GM12864 (cell line): Measurements from ENCODE around the gene RNF222.

Source experiments
- DNase-seq: peaks from one replicate; pipeline ENCODE4 v3.0.0-alpha.2; 2011; ENCODE audit warnings: low read depth
- H3K4me3 ChIP-seq: 2 replicates; pipeline ENCODE4 v1.5.1; 2011; ENCODE audit warnings: mild to moderate bottlenecking, low read depth, low read length, control low read depth
- TF ChIP-seq, protein P1 (sequence below): IDR thresholded peaks from 2 replicates; pipeline ENCODE4 v1.5.1; 2011; ENCODE audit warnings: low read depth, mild to moderate bottlenecking, moderate library complexity, low read length, control low read depth, inconsistent platforms; ENCODE audit errors: missing control alignments

The RNF222 gene

DNA sequence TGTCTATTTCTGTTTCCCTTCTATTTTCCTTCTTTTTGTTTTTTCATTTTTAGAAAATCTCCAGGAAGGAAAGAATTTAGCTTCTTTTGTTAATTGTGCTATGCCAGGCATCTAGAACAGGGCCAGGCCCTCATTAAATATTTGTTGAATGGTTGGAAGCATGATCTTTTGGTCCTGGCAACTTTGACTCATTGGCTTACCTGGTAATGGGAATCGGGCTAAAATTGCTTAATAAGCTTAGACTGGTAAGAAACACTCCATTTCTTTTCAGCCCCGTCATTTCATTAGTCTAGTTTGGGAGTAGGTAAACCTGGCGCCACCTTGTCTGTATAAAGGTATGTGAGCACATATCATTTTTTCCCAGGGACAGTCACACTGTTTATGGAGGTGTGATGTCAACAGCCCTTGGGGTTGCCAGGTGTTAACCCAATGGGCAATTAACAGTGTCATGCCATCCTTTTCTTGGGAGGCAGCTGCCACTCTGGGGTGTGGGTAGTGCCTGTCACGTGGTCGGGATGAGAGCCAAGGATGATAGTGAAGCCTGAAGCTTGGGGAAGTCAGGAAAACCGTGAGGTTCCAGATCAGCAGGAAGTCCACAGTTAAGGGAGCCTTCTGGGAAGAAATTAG lies 28.6 kb upstream of the RNF222 start:
- H3K4me3 ChIP-seq, result no peak overlapping the region
- TF ChIP-seq, protein P1, sequence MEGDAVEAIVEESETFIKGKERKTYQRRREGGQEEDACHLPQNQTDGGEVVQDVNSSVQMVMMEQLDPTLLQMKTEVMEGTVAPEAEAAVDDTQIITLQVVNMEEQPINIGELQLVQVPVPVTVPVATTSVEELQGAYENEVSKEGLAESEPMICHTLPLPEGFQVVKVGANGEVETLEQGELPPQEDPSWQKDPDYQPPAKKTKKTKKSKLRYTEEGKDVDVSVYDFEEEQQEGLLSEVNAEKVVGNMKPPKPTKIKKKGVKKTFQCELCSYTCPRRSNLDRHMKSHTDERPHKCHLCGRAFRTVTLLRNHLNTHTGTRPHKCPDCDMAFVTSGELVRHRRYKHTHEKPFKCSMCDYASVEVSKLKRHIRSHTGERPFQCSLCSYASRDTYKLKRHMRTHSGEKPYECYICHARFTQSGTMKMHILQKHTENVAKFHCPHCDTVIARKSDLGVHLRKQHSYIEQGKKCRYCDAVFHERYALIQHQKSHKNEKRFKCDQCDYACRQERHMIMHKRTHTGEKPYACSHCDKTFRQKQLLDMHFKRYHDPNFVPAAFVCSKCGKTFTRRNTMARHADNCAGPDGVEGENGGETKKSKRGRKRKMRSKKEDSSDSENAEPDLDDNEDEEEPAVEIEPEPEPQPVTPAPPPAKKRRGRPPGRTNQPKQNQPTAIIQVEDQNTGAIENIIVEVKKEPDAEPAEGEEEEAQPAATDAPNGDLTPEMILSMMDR, result no peak
- DNase-seq, result no peak

DNA sequence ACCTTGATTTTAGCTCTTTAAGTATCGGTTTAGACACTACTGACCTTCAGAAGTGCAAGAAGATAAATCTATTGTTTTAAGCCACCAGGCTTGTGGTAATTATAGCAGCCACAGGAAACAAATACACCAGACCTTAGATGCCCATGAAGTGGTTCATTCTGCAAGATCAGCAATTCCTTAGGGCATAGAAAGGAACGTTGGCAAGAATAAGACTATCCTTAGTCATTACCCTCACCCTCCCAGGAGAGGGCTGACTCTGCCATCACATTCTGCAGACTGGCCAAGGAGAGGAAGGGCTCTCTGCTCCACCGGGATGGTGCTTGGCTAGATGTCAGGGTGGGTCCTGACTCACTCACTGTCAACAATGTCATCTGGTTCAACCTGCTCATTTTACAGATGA lies 23.9 kb upstream of the RNF222 start:
- H3K4me3 ChIP-seq, result no peak overlapping the region
- TF ChIP-seq, protein P1, result no peak
- no peak for DNase-seq

DNA sequence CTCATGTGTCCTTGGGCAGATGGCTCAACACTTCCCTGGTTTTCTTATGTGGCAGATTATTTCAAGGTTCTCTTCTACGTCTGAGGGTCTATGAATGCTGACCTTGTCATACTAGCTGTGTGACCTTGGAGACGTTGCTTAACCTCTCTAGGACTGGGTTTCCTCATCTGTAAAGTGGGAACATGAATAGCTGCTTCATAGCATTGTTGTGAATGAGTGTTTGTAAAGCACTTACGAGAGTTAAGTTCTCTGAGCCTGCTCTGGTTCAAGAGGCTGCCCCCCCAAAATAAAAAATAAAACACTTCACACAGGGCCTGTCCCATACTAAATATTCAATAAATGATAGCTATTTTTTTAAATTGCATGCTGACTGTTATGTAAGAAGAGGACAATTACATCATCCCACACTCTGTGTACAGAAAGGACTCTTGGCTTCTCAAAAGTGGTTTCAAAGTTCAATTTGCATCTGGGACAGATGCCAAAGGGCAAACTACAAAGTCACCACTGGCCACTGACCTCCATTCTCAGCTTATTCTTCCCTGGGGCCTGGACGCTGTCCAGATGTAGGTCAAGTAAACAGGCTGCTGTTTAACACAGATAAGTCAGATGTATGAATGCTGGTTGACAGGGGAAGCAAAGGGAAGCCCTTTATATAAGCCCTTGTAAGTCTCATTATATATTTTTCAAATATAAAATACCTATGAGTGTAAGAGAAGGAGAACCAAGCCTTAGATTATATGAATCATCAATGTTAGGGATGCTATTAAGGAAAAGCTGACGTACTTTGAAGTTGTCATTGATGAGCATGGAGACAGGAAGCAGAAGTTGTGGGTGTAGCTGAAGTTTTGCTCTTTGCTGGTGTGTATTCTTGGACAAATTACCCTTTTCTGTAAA lies 22.7 kb upstream of the RNF222 start:
- no peak for DNase-seq

DNA sequence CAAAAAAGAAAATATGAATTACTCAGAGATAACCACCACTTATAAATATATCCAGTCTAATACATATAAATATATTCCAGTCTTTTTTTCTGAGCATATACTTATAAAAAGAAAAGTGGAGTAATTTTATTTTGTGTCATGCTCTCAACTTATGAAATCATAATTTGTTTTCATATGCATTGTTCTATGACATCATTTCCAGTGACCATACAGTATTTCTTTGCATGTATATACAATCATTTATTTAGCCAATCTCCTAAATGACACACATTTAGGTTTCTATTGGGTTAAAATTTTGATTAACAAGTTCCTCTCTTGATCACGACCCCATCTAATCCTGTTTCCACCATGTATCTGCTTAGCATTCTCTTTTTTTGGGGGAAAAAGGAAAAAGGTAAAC lies 21.7 kb upstream of the RNF222 start:
- TF ChIP-seq, protein P1, result no peak
- DNase-seq, result no peak
- H3K4me3 ChIP-seq, result no peak overlapping the region

More for the DNA sequence above, 22.7 kb upstream of the RNF222 start:
- no peak overlapping the region for H3K4me3 ChIP-seq
- TF ChIP-seq, protein P1, result no peak

DNA sequence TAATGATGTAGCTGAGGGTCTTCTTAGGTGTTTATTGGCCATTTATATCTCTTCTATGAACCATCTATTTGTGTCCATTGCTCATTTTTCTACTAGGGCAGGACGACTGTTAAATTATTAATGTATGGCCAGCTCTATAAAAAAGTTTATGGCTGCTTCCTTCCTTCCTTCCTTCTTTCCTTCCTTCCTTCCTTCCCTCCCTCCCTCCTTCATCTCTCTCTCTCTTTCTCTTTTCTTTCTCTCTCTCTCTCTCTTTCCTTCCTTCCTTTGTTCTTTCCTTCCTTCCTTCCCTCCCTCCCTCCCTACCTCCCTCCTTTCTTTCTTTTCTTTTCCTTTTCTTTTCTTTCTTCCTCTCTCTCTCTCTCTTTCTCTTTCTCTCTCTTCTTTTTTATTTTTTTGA lies 20.8 kb upstream of the RNF222 start:
- no peak overlapping the region for H3K4me3 ChIP-seq
- DNase-seq, result no peak
- TF ChIP-seq, protein P1, result no peak

DNA sequence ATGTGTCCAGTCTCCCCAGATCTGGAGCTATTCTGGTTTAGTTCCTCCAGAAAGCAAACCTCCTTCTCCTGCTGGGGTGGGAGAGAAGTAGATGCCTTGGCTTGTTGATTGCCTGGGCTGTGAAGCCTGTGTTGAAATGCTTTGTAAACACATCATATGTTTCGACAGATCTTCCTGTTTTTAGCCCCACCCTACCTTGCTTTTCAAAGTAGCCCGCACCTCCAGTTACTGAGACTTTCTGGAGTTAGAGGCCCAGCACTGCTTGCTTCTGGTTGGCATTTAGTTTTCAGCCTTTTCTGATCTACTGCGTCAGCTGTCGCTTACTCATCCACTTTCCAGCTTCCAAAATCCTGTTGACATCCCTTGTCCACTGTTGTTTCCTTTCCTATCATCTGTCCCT lies 20.2 kb upstream of the RNF222 start:
- H3K4me3 ChIP-seq, result no peak overlapping the region
- TF ChIP-seq, protein P1, result no peak
- DNase-seq, result no peak
